HG02973 (cell line): ENCODE measurements around the gene TCHP.

Source experiments
- ATAC-seq: cut with Tn5 transposase; IDR thresholded peaks from one replicate; pipeline ENCODE4 v1.9.1; 2021; ENCODE audit warnings: moderate library complexity; ENCODE audit not compliant: unreplicated experiment

The TCHP gene

GRCh38 chr12:109961201-109961600, 61.1 kb downstream of the TCHP start:
- no peak for ATAC-seq

- ATAC-seq = no peak
Measured at GRCh38 chr12:109961612-109962011, 61.5 kb downstream of the TCHP start.

GRCh38 chr12:109962398-109962797, 62.3 kb downstream of the TCHP start:
- no peak for ATAC-seq

GRCh38 chr12:109963330-109963729, 63.3 kb downstream of the TCHP start:
- ATAC-seq = no peak

GRCh38 chr12:109963743-109964429, 63.8 kb downstream of the TCHP start:
- ATAC-seq = no peak

GRCh38 chr12:109966546-109966945, 66.5 kb downstream of the TCHP start:
- no peak for ATAC-seq

GRCh38 chr12:109967383-109968031, 67.4 kb downstream of the TCHP start:
- no peak for ATAC-seq
